ENCODE results near the gene TPST2. TPM values are rescaled to one million over a fixed set of nuclear protein-coding genes. Genes with fewer than 3 reads are reported as not detected.

TPST2 gene
- total and polyA plus RNA-seq, 9 of the 15 experiments (the other 6 are each of a cell fraction or from before 2014, with no cell fraction given): 14.2 to 123 (median 60.1) TPM

DNA sequence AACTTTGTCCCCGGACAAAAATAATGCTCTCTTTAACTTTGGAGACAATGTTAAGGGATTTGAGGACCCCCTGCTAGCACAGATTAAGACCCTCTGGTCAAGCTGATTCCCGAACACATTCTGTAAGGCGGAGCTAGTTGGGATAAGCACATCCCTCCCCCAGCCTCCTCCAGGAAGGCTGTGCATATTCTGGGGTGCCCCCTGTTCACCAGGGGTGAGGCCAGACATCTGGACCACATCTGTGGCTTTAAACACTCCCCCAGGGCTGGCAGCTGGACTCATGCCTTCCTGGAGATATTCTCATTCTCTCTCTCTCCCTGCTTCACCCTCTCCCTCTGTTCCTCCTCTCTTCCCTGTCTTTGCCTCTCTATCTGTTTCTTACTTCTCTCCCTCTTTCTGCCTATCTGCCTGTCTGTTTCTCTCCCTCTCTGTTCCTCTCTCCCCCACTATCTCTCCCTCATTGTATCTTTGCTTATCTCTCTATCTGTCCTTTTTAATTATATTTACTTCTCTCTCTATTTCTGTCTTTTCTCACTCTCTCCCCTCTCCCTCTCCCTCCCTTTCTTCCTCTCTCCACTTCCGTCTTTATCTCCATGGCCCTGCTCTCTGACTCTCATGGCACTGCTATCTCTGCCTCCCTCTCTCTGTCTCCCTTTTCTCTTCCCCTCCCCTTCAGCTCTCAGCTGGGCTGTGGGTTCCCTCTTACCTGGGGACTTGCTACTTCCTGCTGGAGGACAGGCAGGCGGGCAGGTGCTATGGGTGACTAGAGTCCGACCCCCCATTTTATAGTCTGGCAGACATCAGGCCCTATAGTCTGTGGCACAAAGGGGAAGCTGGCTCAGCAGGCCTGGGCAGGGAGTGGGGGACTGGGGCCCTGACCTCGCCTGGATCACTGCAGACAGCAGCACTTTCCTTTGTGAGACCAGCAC is 27.6 kb upstream of the TPST2 start, which contains the start of gene CRYBB1 (continued):
- TF ChIP-seq, protein P1, sequence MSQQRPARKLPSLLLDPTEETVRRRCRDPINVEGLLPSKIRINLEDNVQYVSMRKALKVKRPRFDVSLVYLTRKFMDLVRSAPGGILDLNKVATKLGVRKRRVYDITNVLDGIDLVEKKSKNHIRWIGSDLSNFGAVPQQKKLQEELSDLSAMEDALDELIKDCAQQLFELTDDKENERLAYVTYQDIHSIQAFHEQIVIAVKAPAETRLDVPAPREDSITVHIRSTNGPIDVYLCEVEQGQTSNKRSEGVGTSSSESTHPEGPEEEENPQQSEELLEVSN (IDR thresholded peaks at IDR 0.05; ENCODE audit: borderline replicate concordance in 1 of 2, extremely low read depth in 1 of 2, insufficient read depth in 1 of 2, insufficient read length in 1 of 2, low read depth in 1 of 2, low read length in 1 of 2, poor library complexity in 1 of 2, severe bottlenecking in 1 of 2): no peak
- TF ChIP-seq RB1 (IDR thresholded peaks at IDR 0.05; ENCODE audit: low read depth): no peak
- TF ChIP-seq TEAD4 (IDR thresholded peaks at IDR 0.05; ENCODE audit: low read length): no peak
- no peak for TF ChIP-seq TEAD4 (CRISPR knock-in tag; IDR thresholded peaks at IDR 0.05; ENCODE audit: borderline replicate concordance)
- no peak for TF ChIP-seq ZNF384 (IDR thresholded peaks at IDR 0.05; ENCODE audit: low read depth, low read length)
- TF ChIP-seq, protein P2, sequence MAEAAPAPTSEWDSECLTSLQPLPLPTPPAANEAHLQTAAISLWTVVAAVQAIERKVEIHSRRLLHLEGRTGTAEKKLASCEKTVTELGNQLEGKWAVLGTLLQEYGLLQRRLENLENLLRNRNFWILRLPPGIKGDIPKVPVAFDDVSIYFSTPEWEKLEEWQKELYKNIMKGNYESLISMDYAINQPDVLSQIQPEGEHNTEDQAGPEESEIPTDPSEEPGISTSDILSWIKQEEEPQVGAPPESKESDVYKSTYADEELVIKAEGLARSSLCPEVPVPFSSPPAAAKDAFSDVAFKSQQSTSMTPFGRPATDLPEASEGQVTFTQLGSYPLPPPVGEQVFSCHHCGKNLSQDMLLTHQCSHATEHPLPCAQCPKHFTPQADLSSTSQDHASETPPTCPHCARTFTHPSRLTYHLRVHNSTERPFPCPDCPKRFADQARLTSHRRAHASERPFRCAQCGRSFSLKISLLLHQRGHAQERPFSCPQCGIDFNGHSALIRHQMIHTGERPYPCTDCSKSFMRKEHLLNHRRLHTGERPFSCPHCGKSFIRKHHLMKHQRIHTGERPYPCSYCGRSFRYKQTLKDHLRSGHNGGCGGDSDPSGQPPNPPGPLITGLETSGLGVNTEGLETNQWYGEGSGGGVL (CRISPR knock-in tag; IDR thresholded peaks at IDR 0.05): no peak
- TF ChIP-seq, protein P3, sequence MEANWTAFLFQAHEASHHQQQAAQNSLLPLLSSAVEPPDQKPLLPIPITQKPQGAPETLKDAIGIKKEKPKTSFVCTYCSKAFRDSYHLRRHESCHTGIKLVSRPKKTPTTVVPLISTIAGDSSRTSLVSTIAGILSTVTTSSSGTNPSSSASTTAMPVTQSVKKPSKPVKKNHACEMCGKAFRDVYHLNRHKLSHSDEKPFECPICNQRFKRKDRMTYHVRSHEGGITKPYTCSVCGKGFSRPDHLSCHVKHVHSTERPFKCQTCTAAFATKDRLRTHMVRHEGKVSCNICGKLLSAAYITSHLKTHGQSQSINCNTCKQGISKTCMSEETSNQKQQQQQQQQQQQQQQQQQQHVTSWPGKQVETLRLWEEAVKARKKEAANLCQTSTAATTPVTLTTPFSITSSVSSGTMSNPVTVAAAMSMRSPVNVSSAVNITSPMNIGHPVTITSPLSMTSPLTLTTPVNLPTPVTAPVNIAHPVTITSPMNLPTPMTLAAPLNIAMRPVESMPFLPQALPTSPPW (CRISPR knock-in tag; IDR thresholded peaks at IDR 0.05): no peak
- TF ChIP-seq NCOA1 (IDR thresholded peaks at IDR 0.05; ENCODE audit: low read depth): peak; percentile 31; the same call in 1 of the 2 replicates
- no peak for TF ChIP-seq IFI16 (CRISPR knock-in tag; IDR thresholded peaks at IDR 0.05)
- TF ChIP-seq ZNF668 (CRISPR knock-in tag; IDR thresholded peaks at IDR 0.05): no peak
- TF ChIP-seq POLR2AphosphoS5 (IDR thresholded peaks at IDR 0.05; ENCODE audit: control insufficient read depth, insufficient read depth, low read depth, low read length): no peak
- no peak for TF ChIP-seq SP2 (IDR thresholded peaks at IDR 0.05; ENCODE audit: extremely low read depth, low read depth, low read length, poor library complexity, severe bottlenecking)
- TF ChIP-seq MTA1 (IDR thresholded peaks at IDR 0.05; ENCODE audit: borderline replicate concordance): peak; percentile 45; the same call in 1 of the 2 replicates
- no peak for TF ChIP-seq FIP1L1 (IDR thresholded peaks at IDR 0.05; ENCODE audit: low read depth, low read length, poor library complexity, severe bottlenecking)
- no peak for TF ChIP-seq ZNF41 (CRISPR knock-in tag; conservative IDR thresholded peaks at IDR 0.05)
- TF ChIP-seq, protein P4, sequence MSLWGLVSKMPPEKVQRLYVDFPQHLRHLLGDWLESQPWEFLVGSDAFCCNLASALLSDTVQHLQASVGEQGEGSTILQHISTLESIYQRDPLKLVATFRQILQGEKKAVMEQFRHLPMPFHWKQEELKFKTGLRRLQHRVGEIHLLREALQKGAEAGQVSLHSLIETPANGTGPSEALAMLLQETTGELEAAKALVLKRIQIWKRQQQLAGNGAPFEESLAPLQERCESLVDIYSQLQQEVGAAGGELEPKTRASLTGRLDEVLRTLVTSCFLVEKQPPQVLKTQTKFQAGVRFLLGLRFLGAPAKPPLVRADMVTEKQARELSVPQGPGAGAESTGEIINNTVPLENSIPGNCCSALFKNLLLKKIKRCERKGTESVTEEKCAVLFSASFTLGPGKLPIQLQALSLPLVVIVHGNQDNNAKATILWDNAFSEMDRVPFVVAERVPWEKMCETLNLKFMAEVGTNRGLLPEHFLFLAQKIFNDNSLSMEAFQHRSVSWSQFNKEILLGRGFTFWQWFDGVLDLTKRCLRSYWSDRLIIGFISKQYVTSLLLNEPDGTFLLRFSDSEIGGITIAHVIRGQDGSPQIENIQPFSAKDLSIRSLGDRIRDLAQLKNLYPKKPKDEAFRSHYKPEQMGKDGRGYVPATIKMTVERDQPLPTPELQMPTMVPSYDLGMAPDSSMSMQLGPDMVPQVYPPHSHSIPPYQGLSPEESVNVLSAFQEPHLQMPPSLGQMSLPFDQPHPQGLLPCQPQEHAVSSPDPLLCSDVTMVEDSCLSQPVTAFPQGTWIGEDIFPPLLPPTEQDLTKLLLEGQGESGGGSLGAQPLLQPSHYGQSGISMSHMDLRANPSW (CRISPR knock-in tag; IDR thresholded peaks at IDR 0.05): no peak
- TF ChIP-seq ZNF253 (CRISPR knock-in tag; conservative IDR thresholded peaks at IDR 0.05): no peak
- TF ChIP-seq TOE1 (IDR thresholded peaks at IDR 0.05; ENCODE audit: borderline replicate concordance): 0 out of 2 replicates have a peak, but pooled peaks have one; percentile 63
- TF ChIP-seq TOE1 (CRISPR knock-in tag; IDR thresholded peaks at IDR 0.05; ENCODE audit: borderline replicate concordance, low read depth): no peak
- TF ChIP-seq ZNF445 (CRISPR knock-in tag; IDR thresholded peaks at IDR 0.05; ENCODE audit: low read depth): no peak
